WTC11 (cell line): Measurements from ENCODE around the gene OLFM1. TPM values are rescaled to one million over a fixed set of nuclear protein-coding genes. Genes with fewer than 3 reads are reported as not detected.

Source experiments
- ATAC-seq: fragments of 200-7000 bp; cut with Tn5 transposase; 2 replicates; pipeline ENCODE4 v1.10.0; 2021; ENCODE audit warnings: mild to moderate bottlenecking, moderate library complexity
- CTCF ChIA-PET: fragments of 300-600 bp; sonication (Branson Sonifier 250); formaldehyde crosslinking; loops from one replicate; lab custom pipeline; 2021; ENCODE audit warnings: antibody characterized with exemption; lab: Charles Lee
- POLR2A ChIA-PET: fragments of 350-600 bp; sonication (Branson Sonifier 250); formaldehyde crosslinking; loops from one replicate; lab custom pipeline; 2021; ENCODE audit warnings: antibody characterized with exemption; lab: Charles Lee
- DNase-seq: peaks from one replicate; pipeline ENCODE4 v3.0.0; 2021; ENCODE audit warnings: low spot score
- H3K27ac Mint-ChIP-seq: 2 replicates; pipeline ENCODE4 v1.8.0; 2021; ENCODE audit warnings: mixed read lengths
- H3K27me3 Mint-ChIP-seq: 2 replicates; pipeline ENCODE4 v1.8.0; 2021; ENCODE audit warnings: low read depth, mild to moderate bottlenecking, moderate library complexity, mixed read lengths
- H3K36me3 Mint-ChIP-seq: 2 replicates; pipeline ENCODE4 v1.8.0; 2021; ENCODE audit warnings: mixed read lengths
- H3K4me1 Mint-ChIP-seq: 2 replicates; pipeline ENCODE4 v1.8.0; 2022; ENCODE audit warnings: mixed read lengths
- H3K4me3 Mint-ChIP-seq: 2 replicates; pipeline ENCODE4 v1.8.0; 2021; ENCODE audit warnings: mild to moderate bottlenecking, moderate library complexity, mixed read lengths
- H3K9me3 Mint-ChIP-seq: 2 replicates; pipeline ENCODE4 v1.8.0; 2021; ENCODE audit warnings: mixed read lengths
- ATF1 ChIP-seq: sonication (generic); formaldehyde crosslinking; IDR thresholded peaks from 2 replicates; pipeline ENCODE4 v1.8.1; 2023; ENCODE audit warnings: mild to moderate bottlenecking, moderate library complexity, missing genetic modification reagents
- FOXJ3 ChIP-seq: sonication (generic); formaldehyde crosslinking; IDR thresholded peaks from 2 replicates; pipeline ENCODE4 v1.9.0; 2021; ENCODE audit warnings: missing genetic modification reagents, mild to moderate bottlenecking, borderline replicate concordance
- GRHL2 ChIP-seq: fragments of 250-450 bp; sonication (Bioruptor Pico); IDR thresholded peaks from 2 replicates; pipeline ENCODE4 v1.8.0; 2022; ENCODE audit warnings: mild to moderate bottlenecking, moderate library complexity; ENCODE audit not compliant: insufficient replicate concordance, severe bottlenecking
- HMGA2 ChIP-seq: fragments of 250-450 bp; sonication (Bioruptor Pico); IDR thresholded peaks from 2 replicates; pipeline ENCODE4 v1.4.0; 2021; ENCODE audit warnings: mild to moderate bottlenecking, moderate library complexity
- total RNA-seq: library from RNA; stranded (reverse); gene quantifications from 3 replicates; pipeline ENCODE4 v1.2.3, GENCODE V29; 2021
- TF ChIP-seq, protein P1 (sequence below): sonication (generic); formaldehyde crosslinking; IDR thresholded peaks from 2 replicates; pipeline ENCODE4 v1.8.1; 2023; ENCODE audit warnings: mild to moderate bottlenecking, missing genetic modification reagents
- TF ChIP-seq, protein P2 (sequence below): sonication (generic); formaldehyde crosslinking; conservative IDR thresholded peaks from 2 replicates; pipeline ENCODE4 v1.8.1; 2022; ENCODE audit warnings: mild to moderate bottlenecking, missing genetic modification reagents
- TF ChIP-seq, protein P3 (sequence below): sonication (generic); formaldehyde crosslinking; IDR thresholded peaks from 2 replicates; pipeline ENCODE4 v1.8.0; 2022; ENCODE audit warnings: missing genetic modification reagents
- TF ChIP-seq, protein P4 (sequence below): sonication (generic); formaldehyde crosslinking; IDR thresholded peaks from 2 replicates; pipeline ENCODE4 v1.8.1; 2022; ENCODE audit warnings: low read depth, missing genetic modification reagents, borderline replicate concordance
- TF ChIP-seq, protein P5 (sequence below): sonication (generic); formaldehyde crosslinking; IDR thresholded peaks from 2 replicates; pipeline ENCODE4 v1.8.1; 2023; ENCODE audit warnings: mild to moderate bottlenecking, moderate library complexity, missing genetic modification reagents
- TF ChIP-seq, protein P6 (sequence below): fragments of 200-600 bp; IDR thresholded peaks from 2 replicates; pipeline ENCODE4 v1.8.0; 2022; ENCODE audit warnings: antibody characterized with exemption
- TF ChIP-seq, protein P7 (sequence below): fragments of 250-450 bp; sonication (Bioruptor Pico); IDR thresholded peaks from 2 replicates; pipeline ENCODE4 v1.9.0; 2021; ENCODE audit warnings: moderate library complexity, mild to moderate bottlenecking, inconsistent platforms, borderline replicate concordance
- TF ChIP-seq, protein P8 (sequence below): sonication (generic); formaldehyde crosslinking; IDR thresholded peaks from 2 replicates; pipeline ENCODE4 v1.8.0; 2023; ENCODE audit warnings: mild to moderate bottlenecking, missing genetic modification reagents

The OLFM1 gene
- total RNA-seq, 1 experiment from 2014 or later = 37.6 TPM

DNA sequence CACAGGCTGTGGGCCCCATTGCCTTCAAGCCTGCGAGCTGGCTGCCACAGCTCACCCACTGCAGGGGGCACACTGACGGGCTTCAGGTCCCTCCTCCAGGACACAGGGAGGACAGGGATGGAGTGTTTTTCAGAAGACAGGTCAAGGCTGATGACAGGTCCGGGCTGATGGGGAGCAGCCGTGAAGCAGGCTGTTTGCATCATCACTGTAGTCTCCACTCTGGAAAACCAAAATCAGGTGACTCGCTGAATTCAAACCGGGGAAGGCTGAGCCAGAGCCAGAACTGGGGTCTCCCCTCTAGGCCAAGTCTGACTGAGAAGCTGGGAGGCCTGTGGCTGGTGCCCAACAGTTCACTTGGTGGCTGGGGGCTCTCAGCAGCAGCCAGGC, 48.5 kb downstream of the OLFM1 start (continued):
- TF ChIP-seq, protein P1, sequence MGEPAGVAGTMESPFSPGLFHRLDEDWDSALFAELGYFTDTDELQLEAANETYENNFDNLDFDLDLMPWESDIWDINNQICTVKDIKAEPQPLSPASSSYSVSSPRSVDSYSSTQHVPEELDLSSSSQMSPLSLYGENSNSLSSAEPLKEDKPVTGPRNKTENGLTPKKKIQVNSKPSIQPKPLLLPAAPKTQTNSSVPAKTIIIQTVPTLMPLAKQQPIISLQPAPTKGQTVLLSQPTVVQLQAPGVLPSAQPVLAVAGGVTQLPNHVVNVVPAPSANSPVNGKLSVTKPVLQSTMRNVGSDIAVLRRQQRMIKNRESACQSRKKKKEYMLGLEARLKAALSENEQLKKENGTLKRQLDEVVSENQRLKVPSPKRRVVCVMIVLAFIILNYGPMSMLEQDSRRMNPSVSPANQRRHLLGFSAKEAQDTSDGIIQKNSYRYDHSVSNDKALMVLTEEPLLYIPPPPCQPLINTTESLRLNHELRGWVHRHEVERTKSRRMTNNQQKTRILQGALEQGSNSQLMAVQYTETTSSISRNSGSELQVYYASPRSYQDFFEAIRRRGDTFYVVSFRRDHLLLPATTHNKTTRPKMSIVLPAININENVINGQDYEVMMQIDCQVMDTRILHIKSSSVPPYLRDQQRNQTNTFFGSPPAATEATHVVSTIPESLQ (CRISPR knock-in tag) = no peak
- TF ChIP-seq GRHL2 (CRISPR knock-in tag) (no peak), FOXJ3 (no peak), ATF1 (CRISPR knock-in tag) (no peak)
- TF ChIP-seq, protein P2, sequence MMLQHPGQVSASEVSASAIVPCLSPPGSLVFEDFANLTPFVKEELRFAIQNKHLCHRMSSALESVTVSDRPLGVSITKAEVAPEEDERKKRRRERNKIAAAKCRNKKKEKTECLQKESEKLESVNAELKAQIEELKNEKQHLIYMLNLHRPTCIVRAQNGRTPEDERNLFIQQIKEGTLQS (CRISPR knock-in tag) = no peak
- TF ChIP-seq, protein P3, sequence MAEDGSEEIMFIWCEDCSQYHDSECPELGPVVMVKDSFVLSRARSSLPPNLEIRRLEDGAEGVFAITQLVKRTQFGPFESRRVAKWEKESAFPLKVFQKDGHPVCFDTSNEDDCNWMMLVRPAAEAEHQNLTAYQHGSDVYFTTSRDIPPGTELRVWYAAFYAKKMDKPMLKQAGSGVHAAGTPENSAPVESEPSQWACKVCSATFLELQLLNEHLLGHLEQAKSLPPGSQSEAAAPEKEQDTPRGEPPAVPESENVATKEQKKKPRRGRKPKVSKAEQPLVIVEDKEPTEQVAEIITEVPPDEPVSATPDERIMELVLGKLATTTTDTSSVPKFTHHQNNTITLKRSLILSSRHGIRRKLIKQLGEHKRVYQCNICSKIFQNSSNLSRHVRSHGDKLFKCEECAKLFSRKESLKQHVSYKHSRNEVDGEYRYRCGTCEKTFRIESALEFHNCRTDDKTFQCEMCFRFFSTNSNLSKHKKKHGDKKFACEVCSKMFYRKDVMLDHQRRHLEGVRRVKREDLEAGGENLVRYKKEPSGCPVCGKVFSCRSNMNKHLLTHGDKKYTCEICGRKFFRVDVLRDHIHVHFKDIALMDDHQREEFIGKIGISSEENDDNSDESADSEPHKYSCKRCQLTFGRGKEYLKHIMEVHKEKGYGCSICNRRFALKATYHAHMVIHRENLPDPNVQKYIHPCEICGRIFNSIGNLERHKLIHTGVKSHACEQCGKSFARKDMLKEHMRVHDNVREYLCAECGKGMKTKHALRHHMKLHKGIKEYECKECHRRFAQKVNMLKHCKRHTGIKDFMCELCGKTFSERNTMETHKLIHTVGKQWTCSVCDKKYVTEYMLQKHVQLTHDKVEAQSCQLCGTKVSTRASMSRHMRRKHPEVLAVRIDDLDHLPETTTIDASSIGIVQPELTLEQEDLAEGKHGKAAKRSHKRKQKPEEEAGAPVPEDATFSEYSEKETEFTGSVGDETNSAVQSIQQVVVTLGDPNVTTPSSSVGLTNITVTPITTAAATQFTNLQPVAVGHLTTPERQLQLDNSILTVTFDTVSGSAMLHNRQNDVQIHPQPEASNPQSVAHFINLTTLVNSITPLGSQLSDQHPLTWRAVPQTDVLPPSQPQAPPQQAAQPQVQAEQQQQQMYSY (CRISPR knock-in tag) = no peak
- TF ChIP-seq, protein P4, sequence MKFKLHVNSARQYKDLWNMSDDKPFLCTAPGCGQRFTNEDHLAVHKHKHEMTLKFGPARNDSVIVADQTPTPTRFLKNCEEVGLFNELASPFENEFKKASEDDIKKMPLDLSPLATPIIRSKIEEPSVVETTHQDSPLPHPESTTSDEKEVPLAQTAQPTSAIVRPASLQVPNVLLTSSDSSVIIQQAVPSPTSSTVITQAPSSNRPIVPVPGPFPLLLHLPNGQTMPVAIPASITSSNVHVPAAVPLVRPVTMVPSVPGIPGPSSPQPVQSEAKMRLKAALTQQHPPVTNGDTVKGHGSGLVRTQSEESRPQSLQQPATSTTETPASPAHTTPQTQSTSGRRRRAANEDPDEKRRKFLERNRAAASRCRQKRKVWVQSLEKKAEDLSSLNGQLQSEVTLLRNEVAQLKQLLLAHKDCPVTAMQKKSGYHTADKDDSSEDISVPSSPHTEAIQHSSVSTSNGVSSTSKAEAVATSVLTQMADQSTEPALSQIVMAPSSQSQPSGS (CRISPR knock-in tag) = no peak
- TF ChIP-seq, protein P5, sequence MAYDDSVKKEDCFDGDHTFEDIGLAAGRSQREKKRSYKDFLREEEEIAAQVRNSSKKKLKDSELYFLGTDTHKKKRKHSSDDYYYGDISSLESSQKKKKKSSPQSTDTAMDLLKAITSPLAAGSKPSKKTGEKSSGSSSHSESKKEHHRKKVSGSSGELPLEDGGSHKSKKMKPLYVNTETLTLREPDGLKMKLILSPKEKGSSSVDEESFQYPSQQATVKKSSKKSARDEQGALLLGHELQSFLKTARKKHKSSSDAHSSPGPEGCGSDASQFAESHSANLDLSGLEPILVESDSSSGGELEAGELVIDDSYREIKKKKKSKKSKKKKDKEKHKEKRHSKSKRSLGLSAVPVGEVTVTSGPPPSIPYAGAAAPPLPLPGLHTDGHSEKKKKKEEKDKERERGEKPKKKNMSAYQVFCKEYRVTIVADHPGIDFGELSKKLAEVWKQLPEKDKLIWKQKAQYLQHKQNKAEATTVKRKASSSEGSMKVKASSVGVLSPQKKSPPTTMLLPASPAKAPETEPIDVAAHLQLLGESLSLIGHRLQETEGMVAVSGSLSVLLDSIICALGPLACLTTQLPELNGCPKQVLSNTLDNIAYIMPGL (CRISPR knock-in tag) = no peak
- TF ChIP-seq, protein P6, sequence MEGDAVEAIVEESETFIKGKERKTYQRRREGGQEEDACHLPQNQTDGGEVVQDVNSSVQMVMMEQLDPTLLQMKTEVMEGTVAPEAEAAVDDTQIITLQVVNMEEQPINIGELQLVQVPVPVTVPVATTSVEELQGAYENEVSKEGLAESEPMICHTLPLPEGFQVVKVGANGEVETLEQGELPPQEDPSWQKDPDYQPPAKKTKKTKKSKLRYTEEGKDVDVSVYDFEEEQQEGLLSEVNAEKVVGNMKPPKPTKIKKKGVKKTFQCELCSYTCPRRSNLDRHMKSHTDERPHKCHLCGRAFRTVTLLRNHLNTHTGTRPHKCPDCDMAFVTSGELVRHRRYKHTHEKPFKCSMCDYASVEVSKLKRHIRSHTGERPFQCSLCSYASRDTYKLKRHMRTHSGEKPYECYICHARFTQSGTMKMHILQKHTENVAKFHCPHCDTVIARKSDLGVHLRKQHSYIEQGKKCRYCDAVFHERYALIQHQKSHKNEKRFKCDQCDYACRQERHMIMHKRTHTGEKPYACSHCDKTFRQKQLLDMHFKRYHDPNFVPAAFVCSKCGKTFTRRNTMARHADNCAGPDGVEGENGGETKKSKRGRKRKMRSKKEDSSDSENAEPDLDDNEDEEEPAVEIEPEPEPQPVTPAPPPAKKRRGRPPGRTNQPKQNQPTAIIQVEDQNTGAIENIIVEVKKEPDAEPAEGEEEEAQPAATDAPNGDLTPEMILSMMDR = no peak

DNA sequence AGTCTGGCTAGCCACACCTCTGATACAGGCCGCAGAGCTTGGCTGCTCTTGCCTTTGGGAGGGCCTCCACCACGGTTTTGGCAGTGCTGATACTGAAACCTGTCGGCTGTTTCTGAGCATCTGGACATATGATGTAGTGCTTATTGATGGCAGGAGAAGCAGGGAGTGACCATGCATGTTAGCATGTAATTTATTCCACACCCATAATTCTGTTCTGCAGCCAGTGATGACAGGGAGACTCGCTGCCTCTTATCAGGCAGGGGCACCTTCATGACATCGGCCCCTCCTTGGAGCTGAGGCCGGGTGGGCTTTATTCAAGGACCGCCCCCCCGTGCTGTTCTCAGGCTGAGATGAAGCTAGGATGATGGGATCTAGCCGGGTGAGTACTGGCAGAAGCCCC, 49.0 kb downstream of the OLFM1 start:
- peaks cover 3% of the 10 kb centered on the region; the same call in 1 of the 2 replicates for H3K36me3 Mint-ChIP-seq
- no peak overlapping the region for H3K27ac Mint-ChIP-seq
- peaks cover 16% of the 10 kb centered on the region for H3K4me1 Mint-ChIP-seq
- ATAC-seq (no peak), DNase-seq (no peak)
- H3K27me3 Mint-ChIP-seq = no peaks in the 10 kb centered on the region
- no peak overlapping the region for H3K4me3 Mint-ChIP-seq
- H3K9me3 Mint-ChIP-seq = peaks cover 18% of the 10 kb centered on the region
- ChIA-PET POLR2A (no interaction called here), CTCF (interaction anchor here (1.2 to 1.3 kb wide), 2 partner anchors 10 to 16 kb away, joined by 3 read pairs; no protein-coding TSS in a partner anchor)
- TF ChIP-seq HMGA2 (CRISPR knock-in tag) = no peak
- TF ChIP-seq, protein P7, sequence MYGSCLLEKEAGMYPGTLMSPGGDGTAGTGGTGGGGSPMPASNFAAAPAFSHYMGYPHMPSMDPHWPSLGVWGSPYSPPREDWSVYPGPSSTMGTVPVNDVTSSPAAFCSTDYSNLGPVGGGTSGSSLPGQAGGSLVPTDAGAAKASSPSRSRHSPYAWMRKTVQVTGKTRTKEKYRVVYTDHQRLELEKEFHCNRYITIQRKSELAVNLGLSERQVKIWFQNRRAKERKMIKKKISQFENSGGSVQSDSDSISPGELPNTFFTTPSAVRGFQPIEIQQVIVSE (CRISPR knock-in tag) = no peak
- TF ChIP-seq, protein P8, sequence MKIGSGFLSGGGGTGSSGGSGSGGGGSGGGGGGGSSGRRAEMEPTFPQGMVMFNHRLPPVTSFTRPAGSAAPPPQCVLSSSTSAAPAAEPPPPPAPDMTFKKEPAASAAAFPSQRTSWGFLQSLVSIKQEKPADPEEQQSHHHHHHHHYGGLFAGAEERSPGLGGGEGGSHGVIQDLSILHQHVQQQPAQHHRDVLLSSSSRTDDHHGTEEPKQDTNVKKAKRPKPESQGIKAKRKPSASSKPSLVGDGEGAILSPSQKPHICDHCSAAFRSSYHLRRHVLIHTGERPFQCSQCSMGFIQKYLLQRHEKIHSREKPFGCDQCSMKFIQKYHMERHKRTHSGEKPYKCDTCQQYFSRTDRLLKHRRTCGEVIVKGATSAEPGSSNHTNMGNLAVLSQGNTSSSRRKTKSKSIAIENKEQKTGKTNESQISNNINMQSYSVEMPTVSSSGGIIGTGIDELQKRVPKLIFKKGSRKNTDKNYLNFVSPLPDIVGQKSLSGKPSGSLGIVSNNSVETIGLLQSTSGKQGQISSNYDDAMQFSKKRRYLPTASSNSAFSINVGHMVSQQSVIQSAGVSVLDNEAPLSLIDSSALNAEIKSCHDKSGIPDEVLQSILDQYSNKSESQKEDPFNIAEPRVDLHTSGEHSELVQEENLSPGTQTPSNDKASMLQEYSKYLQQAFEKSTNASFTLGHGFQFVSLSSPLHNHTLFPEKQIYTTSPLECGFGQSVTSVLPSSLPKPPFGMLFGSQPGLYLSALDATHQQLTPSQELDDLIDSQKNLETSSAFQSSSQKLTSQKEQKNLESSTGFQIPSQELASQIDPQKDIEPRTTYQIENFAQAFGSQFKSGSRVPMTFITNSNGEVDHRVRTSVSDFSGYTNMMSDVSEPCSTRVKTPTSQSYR = no peak
